HuH-7.5 (cell line): ENCODE results near the gene SLC46A3.
A peak's percentile ranks its signal among the peaks of the same experiment; 100 is the strongest.
"Not testable (repeated sequence)": the region's sequence is repeated elsewhere in the genome, so short reads cannot be mapped to it uniquely, and the experiment has no call there.

Experiments used
- DNase-seq: peaks from one replicate; pipeline ENCODE4 v3.0.0; 2011; ENCODE audit warnings: low spot score

SLC46A3 gene

DNA sequence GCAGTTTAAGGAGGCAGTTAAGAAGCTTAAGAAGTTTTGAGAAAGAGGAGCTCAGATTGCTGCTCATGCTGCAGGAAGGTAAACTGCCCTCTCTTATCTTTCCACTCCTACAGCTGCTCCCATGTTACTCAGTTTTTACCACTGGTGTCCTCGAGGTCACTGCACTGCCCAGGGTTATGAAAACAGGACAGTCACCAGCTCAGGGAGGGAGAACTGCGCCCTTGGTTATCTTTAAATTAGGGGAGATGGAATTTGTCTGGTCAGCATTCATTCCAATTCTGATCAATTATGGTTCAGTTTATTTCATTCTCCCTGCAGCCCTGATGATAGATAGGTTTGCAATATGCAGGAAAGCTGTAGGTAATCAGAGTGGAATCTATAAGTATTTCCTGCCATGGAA is 10.8 kb upstream of the SLC46A3 start:
- DNase-seq: no peak

DNA sequence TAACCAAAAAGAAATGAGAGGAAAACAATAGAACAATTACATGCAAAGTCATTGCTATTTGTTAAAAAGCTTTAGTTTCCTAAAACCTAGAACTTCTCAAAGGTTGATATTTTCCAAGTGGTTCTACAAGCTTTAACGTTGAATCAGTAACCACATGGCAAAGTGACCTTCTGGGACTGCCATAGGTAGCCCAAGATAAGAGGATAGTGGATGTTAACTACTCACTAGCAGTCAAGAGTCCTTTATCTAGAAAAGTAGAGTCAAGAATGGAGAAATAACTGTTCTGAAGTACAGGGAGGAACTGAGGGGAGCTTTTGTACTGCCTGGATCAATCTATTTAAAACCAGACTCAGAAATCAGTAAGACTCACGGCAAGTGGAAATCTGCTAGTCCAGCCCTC is 9.9 kb upstream of the SLC46A3 start:
- DNase-seq: no peak

GRCh38 chr13:28725046-28725610 is 6.4 kb upstream of the SLC46A3 start:
- no peak for DNase-seq

GRCh38 chr13:28723806-28724205 is 5.0 kb upstream of the SLC46A3 start:
- no peak for DNase-seq

DNA sequence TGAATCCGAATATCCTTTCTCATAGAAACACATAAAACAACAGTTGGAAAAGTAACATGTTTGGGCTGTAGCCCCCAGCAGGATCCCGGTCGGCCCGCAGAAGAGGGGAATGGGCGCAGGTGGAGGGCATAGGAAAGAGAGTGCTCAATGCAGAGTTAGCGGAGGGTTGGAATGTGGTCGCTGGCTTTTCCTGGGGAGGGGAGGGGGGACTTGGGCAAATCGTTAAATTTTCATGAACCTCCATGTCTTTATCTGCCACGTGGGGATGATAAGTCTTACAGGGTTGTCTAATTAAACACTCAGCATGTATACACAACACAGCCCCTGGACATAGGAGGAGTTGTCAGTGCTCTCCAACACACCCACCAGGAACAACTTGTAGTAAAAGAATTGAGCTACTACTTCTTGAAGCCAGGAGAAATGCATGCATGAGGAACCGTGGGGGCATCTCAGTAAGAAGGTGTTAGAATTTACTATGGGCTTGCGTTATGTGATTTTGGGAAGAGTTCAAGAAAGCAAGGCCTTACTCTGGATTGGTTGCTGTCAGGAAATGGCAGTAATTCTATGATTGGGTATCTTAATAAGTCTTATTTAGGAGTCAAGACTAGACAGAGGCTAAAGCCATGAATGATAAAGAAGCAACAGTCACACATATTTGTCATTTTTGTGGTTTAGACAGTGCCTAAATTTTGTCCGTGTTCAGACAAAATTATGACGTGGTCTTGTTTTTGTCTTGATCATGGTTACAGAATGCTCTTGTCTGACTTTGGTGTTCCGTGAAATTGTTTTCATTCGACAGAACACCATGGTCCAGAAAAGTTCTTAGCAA is 671 bp upstream of the SLC46A3 start:
- no peak for DNase-seq

- no peak for DNase-seq
These were observed 601 bp downstream of the SLC46A3 start for GRCh38 chr13:28718196-28718542.

GRCh38 chr13:28717170-28717569 is 1.6 kb downstream of the SLC46A3 start:
- no peak for DNase-seq

DNA sequence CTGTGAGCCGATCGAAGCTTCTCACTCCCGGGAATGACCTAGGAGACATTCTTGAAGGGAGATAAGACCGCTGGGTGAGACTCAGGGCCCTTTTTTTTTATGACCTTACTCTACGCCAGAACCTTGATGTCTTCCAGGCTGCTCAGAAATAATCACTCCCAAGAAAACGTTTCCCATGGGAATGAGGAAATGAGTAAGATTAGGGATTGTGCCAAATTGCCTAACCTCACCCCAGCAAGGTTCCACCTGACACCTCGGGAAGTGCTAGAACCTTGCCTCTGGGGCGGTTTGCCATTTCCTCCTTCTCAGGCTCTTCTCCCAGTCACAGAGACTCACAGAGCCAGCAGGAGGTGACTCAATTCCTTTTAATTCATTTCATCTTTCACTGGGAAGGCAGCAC is 2.3 kb downstream of the SLC46A3 start:
- DNase-seq: no peak

DNA sequence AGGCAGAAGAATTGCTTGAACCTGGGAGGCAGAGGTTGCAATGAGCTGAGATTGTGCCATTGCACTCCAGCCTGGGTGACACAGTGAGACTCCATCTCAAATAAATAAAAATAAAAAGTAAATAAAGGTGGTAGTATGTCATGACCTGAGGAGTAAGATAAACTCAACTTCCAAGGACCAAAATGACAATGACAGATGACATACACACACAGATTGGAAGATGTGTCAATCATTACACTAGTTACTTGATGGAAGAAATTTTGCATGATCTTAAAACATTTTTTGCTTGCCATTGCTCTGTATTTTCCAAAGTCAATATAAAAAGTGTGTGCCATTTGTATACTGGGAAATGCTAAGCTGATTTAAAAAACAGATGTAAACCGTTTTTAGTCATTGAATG is 4.1 kb downstream of the SLC46A3 start:
- no peak for DNase-seq

DNA sequence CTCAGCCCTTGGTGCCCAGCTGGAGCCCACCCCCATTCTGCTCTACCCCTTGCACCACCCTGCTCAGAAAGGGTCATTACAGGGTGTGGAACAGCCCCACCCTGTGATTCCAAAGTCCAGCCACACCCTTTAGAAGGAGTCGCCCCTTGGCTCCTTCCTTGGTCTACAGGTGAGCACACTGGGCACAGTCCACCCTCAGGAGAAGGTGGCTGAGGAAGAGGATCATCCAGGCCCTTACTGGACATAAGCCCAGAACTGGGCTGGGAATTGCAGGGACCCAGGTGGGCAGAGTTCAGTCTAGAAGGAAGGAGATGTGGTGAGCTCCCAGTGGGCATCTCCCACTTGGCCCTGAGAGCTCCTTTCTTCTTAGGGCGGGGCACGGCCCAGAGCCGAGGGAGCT is 8.6 kb downstream of the SLC46A3 start:
- DNase-seq: no peak

DNA sequence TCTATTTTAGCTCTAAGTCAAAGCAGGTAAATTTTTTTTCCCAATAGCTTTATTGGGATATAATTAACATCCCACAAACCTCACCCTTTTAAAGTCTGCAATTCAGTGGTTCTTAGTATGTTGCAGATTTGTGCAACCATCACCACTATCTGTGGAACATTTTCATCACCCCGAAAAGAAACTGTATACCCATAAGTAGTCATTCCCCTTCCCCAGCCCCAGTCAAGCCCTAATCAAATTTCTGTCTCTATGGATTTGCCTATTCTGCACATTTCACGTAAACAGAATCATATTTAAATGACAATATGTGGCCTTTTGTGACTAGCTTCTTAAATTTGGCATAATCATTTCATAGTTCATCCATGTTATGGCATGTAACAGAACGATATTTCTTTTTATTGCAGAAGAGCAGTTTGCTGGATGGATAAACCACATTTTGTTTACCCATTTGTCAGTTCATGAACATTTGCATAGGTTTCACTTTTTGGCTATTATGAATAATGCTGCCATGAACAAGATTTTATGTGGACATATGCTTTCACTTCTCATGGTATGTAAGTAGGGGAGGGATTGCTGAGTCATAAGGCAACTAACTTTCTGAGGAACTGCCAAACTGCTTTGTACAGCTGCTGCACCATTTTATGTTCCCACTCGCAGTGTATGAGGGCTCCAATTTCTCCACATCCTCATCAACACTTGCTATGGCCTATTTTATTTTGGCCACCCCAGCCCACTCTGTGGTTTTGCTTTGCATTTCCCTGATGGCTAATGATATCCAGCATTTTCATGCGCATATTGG is 10.9 kb downstream of the SLC46A3 start:
- no peak for DNase-seq

DNA sequence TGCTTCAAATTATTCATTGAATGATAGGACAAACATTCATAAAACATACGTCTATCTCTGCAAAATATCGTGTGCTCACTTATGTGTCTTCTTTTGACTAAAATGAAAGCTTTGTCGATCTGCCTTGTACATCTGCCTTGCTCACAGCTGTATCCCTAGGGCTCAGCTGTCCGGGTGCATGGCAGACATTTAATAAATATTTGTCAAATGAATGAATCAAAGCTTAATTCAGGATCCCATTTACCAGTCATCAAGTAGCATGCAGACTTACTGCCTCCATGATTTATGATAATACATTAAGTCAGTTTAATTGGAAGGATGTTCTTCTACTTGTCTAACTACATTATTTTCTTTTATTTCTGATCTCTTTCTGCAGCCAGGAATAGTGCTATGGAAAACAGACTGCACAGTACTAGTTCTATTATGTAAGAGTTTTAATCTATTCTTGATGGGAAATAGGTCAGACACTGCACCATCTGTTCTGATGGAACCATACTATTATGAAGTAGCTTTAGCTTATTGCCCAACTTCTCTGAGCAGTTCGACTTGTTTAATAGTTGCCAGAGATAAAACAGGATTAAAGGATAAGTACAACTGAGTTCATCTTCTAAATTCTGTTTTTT is 13.2 kb downstream of the SLC46A3 start:
- DNase-seq: no peak

DNA sequence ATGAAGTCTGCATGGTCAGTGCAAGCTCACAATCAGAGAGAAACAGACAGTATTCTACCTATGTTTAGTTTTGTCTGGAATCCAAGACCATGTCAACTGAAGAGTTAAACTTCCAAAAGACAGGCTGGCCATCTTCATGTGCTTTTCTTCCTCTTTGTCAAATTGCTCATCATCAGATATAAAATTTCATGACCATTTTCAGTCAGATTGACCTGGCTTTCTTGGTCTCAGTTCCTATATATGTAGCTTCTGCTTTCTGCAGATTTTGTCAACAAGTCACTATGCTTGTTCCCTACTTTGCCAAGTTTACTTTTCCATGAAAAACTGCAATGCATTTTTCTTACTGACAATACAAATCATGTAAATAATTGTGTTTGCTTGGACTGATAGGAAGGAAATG is 13.9 kb downstream of the SLC46A3 start:
- no peak for DNase-seq

GRCh38 chr13:28704282-28704681 is 14.5 kb downstream of the SLC46A3 start:
- no peak for DNase-seq

DNA sequence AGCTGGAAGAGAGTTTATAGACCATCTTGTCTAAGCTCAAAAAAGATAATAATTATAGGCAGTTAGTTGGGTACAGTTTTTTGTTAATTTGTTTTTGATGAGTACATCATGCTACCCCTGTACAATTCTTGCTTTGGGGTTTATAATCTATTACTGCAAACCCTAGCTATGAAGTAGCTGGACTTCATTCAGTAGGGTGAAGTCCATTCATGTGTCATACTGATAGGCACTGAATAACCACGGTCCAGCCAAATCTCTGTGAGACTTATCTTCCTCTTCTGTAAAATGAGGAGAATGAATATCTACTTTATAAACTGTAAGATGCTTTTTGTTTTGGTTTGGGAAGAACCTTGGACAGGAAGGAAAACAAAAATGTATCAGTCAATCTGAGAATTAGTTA is 19.5 kb downstream of the SLC46A3 start:
- DNase-seq: no peak

- DNase-seq: no peak
These were observed 21.3 kb downstream of the SLC46A3 start for GRCh38 chr13:28697441-28697840.

DNA sequence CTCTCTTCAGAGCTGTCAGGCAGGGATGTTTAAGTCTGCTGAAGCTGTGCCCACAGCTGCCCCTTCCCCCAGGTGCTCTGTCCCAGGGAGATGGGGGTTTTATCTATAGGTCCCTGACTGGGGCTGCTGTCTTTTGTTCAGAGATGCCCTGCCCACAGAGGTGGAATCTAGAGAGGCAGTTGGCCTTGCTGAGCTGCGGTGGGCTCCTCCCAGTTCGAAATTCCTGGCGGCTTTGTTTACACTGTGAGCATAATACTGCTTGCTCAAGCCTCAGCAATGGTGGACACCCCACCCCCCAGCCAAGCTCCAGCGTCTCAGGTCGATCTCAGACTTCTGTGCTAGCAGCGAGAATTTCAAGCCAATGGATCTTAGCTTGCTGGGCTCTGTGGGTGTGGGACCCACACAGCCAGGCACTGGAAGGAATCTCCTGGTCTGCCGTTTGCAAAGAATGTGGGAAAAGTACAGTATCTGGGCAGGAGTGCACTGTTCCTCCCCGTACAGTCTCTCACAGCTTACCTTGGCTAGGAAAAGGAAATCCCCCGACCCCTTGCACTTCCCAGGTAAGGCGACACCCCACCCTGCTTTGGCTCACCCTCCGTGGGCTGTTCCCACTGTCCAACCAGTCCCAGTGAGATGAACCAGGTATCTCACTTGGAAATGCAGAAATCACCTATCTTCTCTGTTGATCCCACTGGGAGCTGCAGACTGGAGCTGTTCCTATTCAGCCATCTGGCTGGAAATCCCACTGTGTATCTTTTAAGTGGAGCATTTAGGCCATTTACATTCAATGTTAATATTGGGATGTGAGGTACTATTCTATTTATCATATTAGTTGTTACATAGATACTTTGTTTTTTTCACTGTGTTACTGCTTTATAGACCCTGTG is 24.9 kb downstream of the SLC46A3 start:
- peak; percentile 23 for DNase-seq

- DNase-seq: no peak
These were observed 32.9 kb downstream of the SLC46A3 start for GRCh38 chr13:28685892-28686291.

- DNase-seq: no peak
These were observed 33.7 kb downstream of the SLC46A3 start for GRCh38 chr13:28685114-28685513.

GRCh38 chr13:28684257-28684656 is 34.5 kb downstream of the SLC46A3 start:
- no peak for DNase-seq

GRCh38 chr13:28683169-28683568 is 35.6 kb downstream of the SLC46A3 start:
- not testable (repeated sequence) for DNase-seq

GRCh38 chr13:28680541-28680940 is 38.2 kb downstream of the SLC46A3 start:
- DNase-seq: no peak
